Skeletal muscle satellite cell (primary cell): Measurements from ENCODE around the gene PGC. TPM values are rescaled to one million over a fixed set of nuclear protein-coding genes. Genes with fewer than 3 reads are reported as not detected.

ENCODE experiments used
- H3K27me3 ChIP-seq: 2 replicates; pipeline ENCODE4 v1.7.0; 2013; ENCODE audit warnings: low read length; ENCODE audit not compliant: control insufficient read depth, insufficient read depth
- H3K36me3 ChIP-seq: 2 replicates; pipeline ENCODE4 v1.7.0; 2013; ENCODE audit warnings: mild to moderate bottlenecking, control low read depth, low read length; ENCODE audit not compliant: insufficient read depth
- H3K4me1 ChIP-seq: 2 replicates; pipeline ENCODE4 v1.7.0; 2013; ENCODE audit warnings: low read length; ENCODE audit not compliant: control insufficient read depth, insufficient read depth
- H3K4me2 ChIP-seq: 2 replicates; pipeline ENCODE4 v1.7.0; 2013; ENCODE audit warnings: mild to moderate bottlenecking, low read length
- H3K4me3 ChIP-seq: 2 replicates; pipeline ENCODE4 v1.7.0; 2013; ENCODE audit warnings: low read length
- H3K9ac ChIP-seq: 2 replicates; pipeline ENCODE4 v1.7.0; 2013; ENCODE audit warnings: mild to moderate bottlenecking, low read depth, low read length, moderate library complexity
- H3K9me3 ChIP-seq: replicated peaks from 2 replicates; pipeline ENCODE4 v1.7.0; 2013; ENCODE audit warnings: mild to moderate bottlenecking, control low read depth, low read length
- total RNA-seq: library from RNA; depleted of rRNA; stranded (reverse); fragments of >200 nt; gene quantifications from 2 replicates; pipeline ENCODE4 v1.2.3, GENCODE V29; 2012; rRNA removed

PGC gene
- not detected in 2 replicates for total RNA-seq

GRCh38 chr6:41747256-41748101 lies at the start of gene PGC:
TSS of gene PGC (minus strand) at chr6:41747397. CDS start at chr6:41747334, 63 bp downstream.
- H3K4me2 ChIP-seq: no peak within 1 kb of the TSS
- no peaks in the 10 kb centered on the region for H3K9me3 ChIP-seq
- H3K4me3 ChIP-seq: no peak within 1 kb of the TSS
- H3K4me1 ChIP-seq: no peaks in the 10 kb centered on the region
- H3K9ac ChIP-seq: no peak within 1 kb of the TSS
- peaks cover 24% of the 10 kb centered on the region for H3K27me3 ChIP-seq
- no peaks in the 10 kb centered on the region for H3K36me3 ChIP-seq

GRCh38 chr6:41796474-41796873 lies 49.3 kb upstream of the PGC start:
- no peaks in the 10 kb centered on the region for H3K9me3 ChIP-seq
- no peak overlapping the region for H3K4me3 ChIP-seq
- H3K36me3 ChIP-seq: peaks cover 19% of the 10 kb centered on the region
- H3K4me2 ChIP-seq: no peak overlapping the region
- H3K27me3 ChIP-seq: no peaks in the 10 kb centered on the region
- no peak overlapping the region for H3K9ac ChIP-seq
- no peaks in the 10 kb centered on the region for H3K4me1 ChIP-seq

GRCh38 chr6:41791984-41792383 lies 44.8 kb upstream of the PGC start:
- Histone ChIP-seq H3K4me3 (no peak overlapping the region), H3K4me2 (no peak overlapping the region), H3K27me3 (no peaks in the 10 kb centered on the region), H3K36me3 (peaks cover 33% of the 10 kb centered on the region), H3K9ac (no peak overlapping the region), H3K4me1 (peaks cover 5% of the 10 kb centered on the region), H3K9me3 (no peaks in the 10 kb centered on the region)

- peaks cover 30% of the 10 kb centered on the region for H3K36me3 ChIP-seq
- H3K27me3 ChIP-seq: no peaks in the 10 kb centered on the region
- H3K9me3 ChIP-seq: no peaks in the 10 kb centered on the region
- H3K9ac ChIP-seq: no peak overlapping the region
- H3K4me3 ChIP-seq: no peak overlapping the region
- peaks cover 5% of the 10 kb centered on the region for H3K4me1 ChIP-seq
- no peak overlapping the region for H3K4me2 ChIP-seq
Observed at GRCh38 chr6:41791305-41791704, 44.1 kb upstream of the PGC start.

- no peaks in the 10 kb centered on the region for H3K27me3 ChIP-seq
- peaks cover 12% of the 10 kb centered on the region for H3K4me1 ChIP-seq
- H3K9ac ChIP-seq: no peak overlapping the region
- H3K4me3 ChIP-seq: no peak overlapping the region
- no peak overlapping the region for H3K4me2 ChIP-seq
- H3K36me3 ChIP-seq: peaks cover 30% of the 10 kb centered on the region
- no peaks in the 10 kb centered on the region for H3K9me3 ChIP-seq
Observed at GRCh38 chr6:41790045-41790444, 42.8 kb upstream of the PGC start.

GRCh38 chr6:41789390-41789724 lies 42.2 kb upstream of the PGC start:
- no peaks in the 10 kb centered on the region for H3K9me3 ChIP-seq
- no peak overlapping the region for H3K4me3 ChIP-seq
- H3K4me1 ChIP-seq: peaks cover 12% of the 10 kb centered on the region
- H3K4me2 ChIP-seq: peak overlapping the region; percentile 53
- peaks cover 30% of the 10 kb centered on the region for H3K36me3 ChIP-seq
- H3K27me3 ChIP-seq: no peaks in the 10 kb centered on the region
- H3K9ac ChIP-seq: no peak overlapping the region

GRCh38 chr6:41787219-41787917 lies 40.2 kb upstream of the PGC start, which contains the start of gene TOMM6:
TSS of gene TOMM6 (plus strand) at chr6:41787694. CDS start at chr6:41787698, 4 bp downstream.
- Histone ChIP-seq H3K4me3 (peak within 1 kb of the TSS; percentile 86), H3K9me3 (no peaks in the 10 kb centered on the region), H3K36me3 (peaks cover 30% of the 10 kb centered on the region), H3K4me1 (peaks cover 12% of the 10 kb centered on the region), H3K27me3 (no peaks in the 10 kb centered on the region), H3K9ac (peak within 1 kb of the TSS; percentile 98), H3K4me2 (peak within 1 kb of the TSS; percentile 98)

GRCh38 chr6:41786451-41787218 lies 39.4 kb upstream of the PGC start:
- Histone ChIP-seq H3K9me3 (no peaks in the 10 kb centered on the region), H3K4me1 (peaks cover 12% of the 10 kb centered on the region), H3K36me3 (peaks cover 25% of the 10 kb centered on the region), H3K4me3 (peak overlapping the region; percentile 86), H3K9ac (peak overlapping the region; percentile 98), H3K4me2 (peak overlapping the region; percentile 98), H3K27me3 (no peaks in the 10 kb centered on the region)

- Histone ChIP-seq H3K4me3 (peak overlapping the region; percentile 86), H3K27me3 (no peaks in the 10 kb centered on the region), H3K9me3 (no peaks in the 10 kb centered on the region), H3K9ac (peak overlapping the region; percentile 73), H3K4me1 (peaks cover 20% of the 10 kb centered on the region), H3K4me2 (peak overlapping the region; percentile 98), H3K36me3 (peaks cover 20% of the 10 kb centered on the region)
Observed at GRCh38 chr6:41785689-41786450, 38.7 kb upstream of the PGC start.

- Histone ChIP-seq H3K27me3 (no peaks in the 10 kb centered on the region), H3K4me3 (no peak overlapping the region), H3K9me3 (no peaks in the 10 kb centered on the region), H3K9ac (no peak overlapping the region), H3K4me1 (peaks cover 22% of the 10 kb centered on the region), H3K4me2 (peak overlapping the region; percentile 98), H3K36me3 (peaks cover 14% of the 10 kb centered on the region)
Observed at GRCh38 chr6:41785254-41785653, 38.1 kb upstream of the PGC start.
